HG02798 (cell line): ENCODE results near the gene PSMD6.

Experiments used
- ATAC-seq: cut with Tn5 transposase; IDR thresholded peaks from one replicate; pipeline ENCODE4 v1.9.1; 2021; ENCODE audit warnings: mild to moderate bottlenecking; ENCODE audit not compliant: unreplicated experiment, poor library complexity

The PSMD6 gene

DNA sequence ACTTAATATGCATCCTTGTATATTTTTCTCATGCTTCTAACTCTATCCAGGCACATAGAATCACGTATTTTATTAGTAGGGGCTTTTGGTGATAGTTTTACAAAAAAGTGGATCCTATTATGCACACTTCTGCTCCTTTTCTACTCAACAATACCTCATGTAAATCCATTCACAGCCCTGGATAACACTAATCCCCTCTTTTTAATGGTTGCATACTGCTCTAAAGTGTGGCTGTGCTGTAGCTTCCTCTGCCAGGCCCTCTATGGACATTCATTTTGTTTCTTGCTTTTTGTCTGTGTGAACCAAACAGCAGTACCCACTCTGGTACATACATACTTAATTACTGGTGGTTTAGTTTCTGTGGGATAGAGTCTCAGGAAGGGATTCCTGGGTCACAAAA is 59.8 kb downstream of the PSMD6 start:
- ATAC-seq, result no peak

DNA sequence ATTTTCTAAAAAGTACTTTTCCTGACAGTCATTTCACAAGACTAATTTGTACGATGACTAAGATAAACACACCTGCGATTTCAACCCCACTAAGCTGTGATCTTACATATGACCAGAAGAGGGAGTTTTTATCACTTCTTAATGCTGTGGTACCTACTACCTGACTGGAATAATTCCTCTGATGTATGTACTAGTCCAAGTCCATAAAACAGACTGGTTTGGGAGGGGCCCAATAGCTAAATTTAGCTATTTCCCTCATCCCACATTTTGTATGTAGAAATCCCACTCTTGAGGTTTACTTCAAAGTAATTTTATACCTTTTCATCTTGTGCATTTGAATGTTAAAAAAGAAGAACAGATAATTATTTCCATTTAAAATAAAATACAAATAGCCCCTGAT is 61.4 kb downstream of the PSMD6 start:
- peak; percentile 85 for ATAC-seq
